Endothelial cell (in vitro differentiated cells): ENCODE measurements around the gene NPDC1. TPM values are rescaled to one million over a fixed set of nuclear protein-coding genes. Genes with fewer than 3 reads are reported as not detected.

Source experiments
- DNase-seq: peaks from one replicate; pipeline ENCODE4 v3.0.0; 2021; ENCODE audit warnings: low spot score
- H3K27ac Mint-ChIP-seq: one replicate; pipeline ENCODE4 v1.8.0; 2021; ENCODE audit warnings: mixed read lengths, inconsistent platforms; ENCODE audit not compliant: unreplicated experiment
- H3K27me3 Mint-ChIP-seq: one replicate; pipeline ENCODE4 v1.8.0; 2021; ENCODE audit warnings: mild to moderate bottlenecking, moderate library complexity, mixed read lengths, inconsistent platforms; ENCODE audit not compliant: unreplicated experiment
- H3K36me3 Mint-ChIP-seq: one replicate; pipeline ENCODE4 v1.8.0; 2021; ENCODE audit warnings: mild to moderate bottlenecking, low read depth, mixed read lengths, inconsistent platforms; ENCODE audit not compliant: unreplicated experiment
- H3K4me1 Mint-ChIP-seq: one replicate; pipeline ENCODE4 v1.8.0; 2021; ENCODE audit warnings: mild to moderate bottlenecking, mixed read lengths, inconsistent platforms; ENCODE audit not compliant: unreplicated experiment
- H3K4me3 Mint-ChIP-seq: one replicate; pipeline ENCODE4 v1.8.0; 2021; ENCODE audit warnings: mild to moderate bottlenecking, mixed read lengths, inconsistent platforms; ENCODE audit not compliant: unreplicated experiment
- H3K9me3 Mint-ChIP-seq: one replicate; pipeline ENCODE4 v1.8.0; 2021; ENCODE audit warnings: mixed read lengths, inconsistent platforms; ENCODE audit not compliant: unreplicated experiment
- total RNA-seq: library from RNA; stranded (reverse); fragmentation: NEBNext Ultra II Directional; extraction: Animal tissue kit (Norgen Biotek cat#: 25700); gene quantifications from one replicate; pipeline ENCODE4 v1.2.1, GENCODE V29; 2021; ENCODE audit not compliant: unreplicated experiment
- TF ChIP-seq, protein P1 (sequence below): fragments of 200-600 bp; sonication (generic); IDR thresholded peaks from one replicate; pipeline ENCODE4 v1.5.0; 2021; ENCODE audit warnings: antibody characterized with exemption; ENCODE audit not compliant: unreplicated experiment

Gene NPDC1
- total RNA-seq, 1 donor from 2014 or later: 116 TPM

- H3K4me3 Mint-ChIP-seq: no peak overlapping the region
- no peaks in the 10 kb centered on the region for H3K36me3 Mint-ChIP-seq
- DNase-seq: no peak
- H3K27me3 Mint-ChIP-seq: peaks cover 12% of the 10 kb centered on the region
- no peaks in the 10 kb centered on the region for H3K9me3 Mint-ChIP-seq
- TF ChIP-seq, protein P1, sequence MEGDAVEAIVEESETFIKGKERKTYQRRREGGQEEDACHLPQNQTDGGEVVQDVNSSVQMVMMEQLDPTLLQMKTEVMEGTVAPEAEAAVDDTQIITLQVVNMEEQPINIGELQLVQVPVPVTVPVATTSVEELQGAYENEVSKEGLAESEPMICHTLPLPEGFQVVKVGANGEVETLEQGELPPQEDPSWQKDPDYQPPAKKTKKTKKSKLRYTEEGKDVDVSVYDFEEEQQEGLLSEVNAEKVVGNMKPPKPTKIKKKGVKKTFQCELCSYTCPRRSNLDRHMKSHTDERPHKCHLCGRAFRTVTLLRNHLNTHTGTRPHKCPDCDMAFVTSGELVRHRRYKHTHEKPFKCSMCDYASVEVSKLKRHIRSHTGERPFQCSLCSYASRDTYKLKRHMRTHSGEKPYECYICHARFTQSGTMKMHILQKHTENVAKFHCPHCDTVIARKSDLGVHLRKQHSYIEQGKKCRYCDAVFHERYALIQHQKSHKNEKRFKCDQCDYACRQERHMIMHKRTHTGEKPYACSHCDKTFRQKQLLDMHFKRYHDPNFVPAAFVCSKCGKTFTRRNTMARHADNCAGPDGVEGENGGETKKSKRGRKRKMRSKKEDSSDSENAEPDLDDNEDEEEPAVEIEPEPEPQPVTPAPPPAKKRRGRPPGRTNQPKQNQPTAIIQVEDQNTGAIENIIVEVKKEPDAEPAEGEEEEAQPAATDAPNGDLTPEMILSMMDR: no peak
- no peak overlapping the region for H3K27ac Mint-ChIP-seq
- no peaks in the 10 kb centered on the region for H3K4me1 Mint-ChIP-seq
Observed at GRCh38 chr9:137030538-137031527, 15.1 kb downstream of the NPDC1 start.

DNA sequence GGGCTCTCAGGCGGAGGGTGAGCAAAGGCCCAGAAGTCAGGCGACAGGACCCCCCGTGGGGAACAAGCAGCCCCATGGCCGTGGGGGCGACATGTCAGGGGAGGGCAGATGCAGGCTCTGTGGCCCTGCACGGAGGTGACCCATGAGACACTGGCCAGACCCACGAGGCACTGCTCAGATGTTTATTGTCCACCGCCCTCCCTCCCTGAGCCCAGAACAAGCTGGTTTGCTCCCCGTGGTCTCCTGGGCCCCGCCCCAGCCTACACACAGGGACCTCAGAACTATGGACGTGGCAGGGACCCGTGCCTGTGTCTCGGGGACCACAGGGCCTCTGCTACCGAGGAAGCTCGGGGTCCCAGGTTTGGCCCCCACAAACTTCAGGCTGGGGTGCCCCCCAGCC lies 16.0 kb downstream of the NPDC1 start:
- Mint-ChIP-seq H3K4me1 (no peaks in the 10 kb centered on the region), H3K36me3 (no peaks in the 10 kb centered on the region), H3K4me3 (no peak overlapping the region), H3K27me3 (peaks cover 12% of the 10 kb centered on the region), H3K27ac (no peak overlapping the region), H3K9me3 (no peaks in the 10 kb centered on the region)
- DNase-seq: no peak
- TF ChIP-seq, protein P1: no peak

- Mint-ChIP-seq H3K27me3 (peaks cover 12% of the 10 kb centered on the region), H3K4me1 (no peaks in the 10 kb centered on the region), H3K36me3 (no peaks in the 10 kb centered on the region), H3K27ac (no peak overlapping the region), H3K4me3 (no peak overlapping the region), H3K9me3 (no peaks in the 10 kb centered on the region)
- TF ChIP-seq, protein P1: peak; percentile 66
- DNase-seq: peak; percentile 88
Observed at GRCh38 chr9:137029058-137029936, 16.7 kb downstream of the NPDC1 start.

DNA sequence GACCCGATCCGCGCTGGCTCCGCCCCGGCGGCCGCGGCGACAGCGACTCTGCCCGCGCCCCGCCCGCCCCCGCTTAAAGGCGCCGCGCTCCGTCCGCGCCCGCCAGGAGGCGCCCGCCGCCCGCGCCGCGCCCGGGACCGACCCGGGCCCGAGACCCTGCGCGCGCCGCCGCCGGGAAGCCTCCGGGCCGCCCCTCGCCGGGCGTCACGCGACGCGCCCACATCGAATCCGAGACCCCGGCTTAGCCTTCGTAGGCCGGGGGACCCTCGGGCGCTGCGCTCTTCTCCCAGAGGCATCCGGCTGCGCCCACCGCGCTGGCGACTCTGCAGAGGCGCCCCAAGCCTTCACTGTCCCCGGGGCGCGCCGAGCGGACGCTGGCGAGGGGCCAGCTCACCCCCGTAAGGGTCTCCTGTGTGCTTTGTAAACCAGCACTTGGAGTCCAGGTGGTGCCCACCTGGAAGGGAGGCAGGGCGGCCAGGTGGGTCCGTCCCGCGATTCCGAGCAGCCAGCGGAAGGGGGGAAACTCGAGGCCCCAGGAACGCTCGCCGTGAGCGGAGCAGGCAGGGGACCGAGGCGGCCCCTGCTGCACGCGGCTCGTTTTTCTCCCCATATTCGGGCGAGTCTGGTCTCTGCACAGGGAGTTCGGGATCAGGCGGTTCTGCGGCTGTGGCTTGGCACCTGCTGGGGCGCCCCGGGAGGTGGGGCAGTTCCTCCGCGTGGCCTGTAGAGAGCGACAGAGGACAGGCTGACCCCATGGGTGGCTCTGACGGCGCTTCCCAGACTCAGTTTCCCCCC lies 17.5 kb downstream of the NPDC1 start:
- peak; percentile 65 for DNase-seq
- Mint-ChIP-seq H3K27me3 (peaks cover 12% of the 10 kb centered on the region), H3K36me3 (no peaks in the 10 kb centered on the region), H3K4me1 (no peaks in the 10 kb centered on the region), H3K27ac (no peak overlapping the region), H3K9me3 (no peaks in the 10 kb centered on the region), H3K4me3 (no peak overlapping the region)
- TF ChIP-seq, protein P1: no peak
